ENCODE measurements around the gene MACROD2.

- TF ChIP-seq, protein P1, sequence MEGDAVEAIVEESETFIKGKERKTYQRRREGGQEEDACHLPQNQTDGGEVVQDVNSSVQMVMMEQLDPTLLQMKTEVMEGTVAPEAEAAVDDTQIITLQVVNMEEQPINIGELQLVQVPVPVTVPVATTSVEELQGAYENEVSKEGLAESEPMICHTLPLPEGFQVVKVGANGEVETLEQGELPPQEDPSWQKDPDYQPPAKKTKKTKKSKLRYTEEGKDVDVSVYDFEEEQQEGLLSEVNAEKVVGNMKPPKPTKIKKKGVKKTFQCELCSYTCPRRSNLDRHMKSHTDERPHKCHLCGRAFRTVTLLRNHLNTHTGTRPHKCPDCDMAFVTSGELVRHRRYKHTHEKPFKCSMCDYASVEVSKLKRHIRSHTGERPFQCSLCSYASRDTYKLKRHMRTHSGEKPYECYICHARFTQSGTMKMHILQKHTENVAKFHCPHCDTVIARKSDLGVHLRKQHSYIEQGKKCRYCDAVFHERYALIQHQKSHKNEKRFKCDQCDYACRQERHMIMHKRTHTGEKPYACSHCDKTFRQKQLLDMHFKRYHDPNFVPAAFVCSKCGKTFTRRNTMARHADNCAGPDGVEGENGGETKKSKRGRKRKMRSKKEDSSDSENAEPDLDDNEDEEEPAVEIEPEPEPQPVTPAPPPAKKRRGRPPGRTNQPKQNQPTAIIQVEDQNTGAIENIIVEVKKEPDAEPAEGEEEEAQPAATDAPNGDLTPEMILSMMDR (IDR thresholded peaks at IDR 0.05), result no peak
- TF ChIP-seq POLR2A (IDR thresholded peaks at IDR 0.05), result no peak
These were observed 1584.4 kb downstream of the MACROD2 start for GRCh38 chr20:15579688-15580087.
